HEK293T (cell line): ENCODE results near the gene F8.

Experiments
- CTCF ChIA-PET: fragments of 350-600 bp; formaldehyde crosslinking; extraction: SDS; loops from one replicate; lab custom pipeline; 2021; ENCODE audit warnings: antibody characterized with exemption, inconsistent platforms; lab: Yijun Ruan, JAX
- POLR2A ChIA-PET: fragments of 350-600 bp; formaldehyde crosslinking; extraction: SDS; loops from one replicate; lab custom pipeline; 2020; ENCODE audit warnings: antibody characterized with exemption, inconsistent platforms; lab: Yijun Ruan, JAX
- DNase-seq: peaks from one replicate; pipeline ENCODE4 v3.0.0; 2012; ENCODE audit warnings: mixed read lengths; ENCODE audit errors: extremely low spot score
- ARNT ChIP-seq: fragments of 450-650 bp; IDR thresholded peaks from 2 replicates; pipeline ENCODE4 v1.6.1; 2017; ENCODE audit warnings: mild to moderate bottlenecking
- BHLHE40 ChIP-seq: fragments of 450-650 bp; IDR thresholded peaks from 2 replicates; pipeline ENCODE4 v1.6.1; 2016; ENCODE audit warnings: mild to moderate bottlenecking, moderate library complexity, borderline replicate concordance
- CTBP1 ChIP-seq: fragments of 450-650 bp; IDR thresholded peaks from 2 replicates; pipeline ENCODE4 v1.6.1; 2016; ENCODE audit warnings: borderline replicate concordance
- ELF4 ChIP-seq: fragments of 450-650 bp; IDR thresholded peaks from 2 replicates; pipeline ENCODE4 v1.6.1; 2017; ENCODE audit warnings: antibody characterized with exemption
- FOXA1 ChIP-seq: fragments of 450-650 bp; IDR thresholded peaks from 2 replicates; pipeline ENCODE4 v1.6.1; 2016; ENCODE audit warnings: mild to moderate bottlenecking
- FOXK2 ChIP-seq: fragments of 450-650 bp; IDR thresholded peaks from 2 replicates; pipeline ENCODE4 v1.6.1; 2016; ENCODE audit warnings: mild to moderate bottlenecking
- FOXM1 ChIP-seq: fragments of 450-650 bp; IDR thresholded peaks from 2 replicates; pipeline ENCODE4 v1.6.1; 2017; ENCODE audit warnings: mild to moderate bottlenecking, borderline replicate concordance
- HDGF ChIP-seq: fragments of 450-650 bp; IDR thresholded peaks from 2 replicates; pipeline ENCODE4 v1.6.1; 2017; ENCODE audit warnings: antibody characterized with exemption, borderline replicate concordance
- L3MBTL2 ChIP-seq: fragments of 450-650 bp; conservative IDR thresholded peaks from 2 replicates; pipeline ENCODE4 v1.6.1; 2016; ENCODE audit warnings: mild to moderate bottlenecking
- LEF1 ChIP-seq: fragments of 450-650 bp; IDR thresholded peaks from 2 replicates; pipeline ENCODE4 v1.6.1; 2017; ENCODE audit warnings: mild to moderate bottlenecking, borderline replicate concordance
- NFRKB ChIP-seq: fragments of 450-650 bp; IDR thresholded peaks from 2 replicates; pipeline ENCODE4 v1.6.1; 2016; ENCODE audit warnings: mild to moderate bottlenecking, moderate library complexity
- PKNOX1 ChIP-seq: fragments of 450-650 bp; IDR thresholded peaks from 2 replicates; pipeline ENCODE4 v1.6.1; 2016
- SP1 ChIP-seq: fragments of 450-650 bp; IDR thresholded peaks from 2 replicates; pipeline ENCODE4 v1.6.1; 2017
- SUZ12 ChIP-seq: fragments of 450-650 bp; IDR thresholded peaks from 2 replicates; pipeline ENCODE4 v1.6.1; 2016; ENCODE audit warnings: mild to moderate bottlenecking
- TARDBP ChIP-seq: fragments of 450-650 bp; IDR thresholded peaks from 2 replicates; pipeline ENCODE4 v1.6.1; 2016
- ZNF384 ChIP-seq: fragments of 450-650 bp; IDR thresholded peaks from 2 replicates; pipeline ENCODE4 v1.6.1; 2016

Gene F8

DNA sequence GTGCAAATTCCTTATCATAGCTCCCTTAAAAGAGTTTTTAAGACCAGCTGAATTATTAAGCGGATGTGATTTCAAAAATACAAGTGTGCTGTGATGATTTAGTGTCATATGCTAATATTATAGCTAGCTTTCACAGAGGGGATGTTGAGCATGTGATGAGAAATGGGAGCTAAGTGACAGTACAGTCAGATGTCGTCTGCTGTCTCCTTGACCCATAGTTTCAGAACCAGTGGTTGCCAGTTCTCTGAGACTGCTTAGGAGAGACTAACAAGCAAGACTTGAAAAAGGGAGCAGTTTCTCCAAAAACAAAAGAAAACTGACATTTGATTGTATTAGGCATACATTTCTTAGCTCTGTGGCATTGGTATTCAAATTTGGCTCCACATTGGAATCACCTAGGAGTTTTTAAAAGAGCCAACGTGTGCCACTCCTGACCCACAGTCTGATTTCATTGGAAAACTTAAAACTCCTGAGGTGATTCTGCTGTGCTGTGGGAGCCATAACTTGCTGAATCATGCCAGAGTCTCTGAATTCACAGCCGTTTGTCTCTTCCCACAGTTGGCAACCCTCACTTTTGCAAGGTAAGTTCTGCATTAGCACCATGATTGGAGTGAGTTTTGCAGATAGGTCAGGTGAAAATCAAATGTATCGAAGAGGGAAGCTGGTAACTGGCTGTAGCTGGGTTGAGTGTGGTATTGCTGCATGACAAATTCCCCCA, 24.4 kb upstream of the F8 start:
- ChIA-PET POLR2A (no interaction called here), CTCF (interaction anchor here (0.9 kb wide), 1 partner anchor 10 kb away, joined by 4 read pairs; no protein-coding TSS in a partner anchor)
- TF ChIP-seq SUZ12 (no peak), FOXK2 (no peak)
- no peak for DNase-seq

GRCh38 chrX:155046129-155046810, 23.7 kb upstream of the F8 start:
- DNase-seq: no peak
- ChIA-PET POLR2A (no interaction called here), CTCF (interaction anchor here (0.9 kb wide), 1 partner anchor 11 kb away, joined by 4 read pairs; no protein-coding TSS in a partner anchor)
- TF ChIP-seq ZNF384 (no peak), SUZ12 (no peak), FOXK2 (no peak), CTBP1 (no peak), BHLHE40 (no peak)

DNA sequence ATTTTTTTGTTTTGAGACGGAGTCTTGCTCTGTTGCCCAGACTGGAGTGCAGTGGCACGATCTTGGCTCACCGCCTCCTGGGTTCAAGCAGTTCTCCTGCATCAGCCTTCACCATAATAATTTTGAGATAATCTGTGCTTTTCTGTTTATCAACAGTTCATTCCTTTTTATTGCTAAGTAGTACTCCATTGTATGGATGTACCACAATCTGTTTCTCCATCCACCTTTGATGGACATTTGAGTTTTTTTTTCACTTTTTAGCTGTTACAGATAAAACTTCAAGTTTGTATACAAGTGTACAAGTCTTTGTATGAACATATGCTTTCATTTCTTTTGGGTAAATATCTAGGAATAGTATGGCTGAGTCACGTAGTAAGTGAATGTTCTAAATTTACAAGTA, 13.2 kb upstream of the F8 start:
- POLR2A ChIA-PET: no interaction called here
- DNase-seq: no peak
- CTCF ChIA-PET: no interaction called here
- TF ChIP-seq BHLHE40 (no peak), FOXM1 (no peak), ARNT (no peak), TARDBP (no peak), FOXA1 (no peak), HDGF (no peak), ELF4 (no peak), L3MBTL2 (no peak)

GRCh38 chrX:155031657-155032056, 9.1 kb upstream of the F8 start:
- DNase-seq: no peak
- POLR2A ChIA-PET: no interaction called here
- TF ChIP-seq HDGF: no peak
- TF ChIP-seq TARDBP: no peak
- no peak for TF ChIP-seq FOXM1
- no peak for TF ChIP-seq ELF4
- no peak for TF ChIP-seq ARNT
- CTCF ChIA-PET: no interaction called here

DNA sequence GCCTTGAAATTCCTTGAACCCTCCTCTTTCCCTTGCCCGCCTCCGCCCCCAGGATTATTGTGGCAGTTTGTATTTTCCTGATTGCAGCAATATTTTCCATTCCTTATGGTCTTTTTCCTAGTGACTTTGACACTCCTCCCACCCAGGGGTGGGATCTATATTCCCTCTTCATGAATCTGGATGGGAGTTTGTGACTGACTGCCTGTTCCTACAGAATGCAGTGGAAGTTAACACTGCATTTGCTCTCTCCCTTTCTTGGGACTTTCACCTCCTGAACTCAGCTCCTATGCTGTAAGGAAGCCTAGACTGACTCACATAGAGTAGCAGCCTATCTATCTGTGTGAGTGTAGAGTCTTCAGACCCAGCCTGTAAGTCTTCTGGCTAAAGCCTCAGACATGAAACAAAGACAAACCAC, 6.4 kb upstream of the F8 start:
- TF ChIP-seq ARNT: no peak
- no peak for TF ChIP-seq HDGF
- TF ChIP-seq ZNF384: no peak
- TF ChIP-seq FOXK2: no peak
- TF ChIP-seq L3MBTL2: no peak
- no peak for TF ChIP-seq FOXA1
- no peak for TF ChIP-seq PKNOX1
- no peak for TF ChIP-seq BHLHE40
- TF ChIP-seq SP1: no peak
- no peak for TF ChIP-seq NFRKB
- no peak for TF ChIP-seq CTBP1
- TF ChIP-seq ELF4: no peak
- POLR2A ChIA-PET: interaction anchor here (1.1 kb wide), 1 partner anchor 11 kb away, joined by 3 read pairs; no protein-coding TSS in a partner anchor
- no peak for DNase-seq
- CTCF ChIA-PET: interaction anchor here (1.1 kb wide), 1 partner anchor 28 kb away, joined by 3 read pairs; no protein-coding TSS in a partner anchor

GRCh38 chrX:155028129-155028528, 5.6 kb upstream of the F8 start:
- no peak for TF ChIP-seq SP1
- TF ChIP-seq SUZ12: no peak
- TF ChIP-seq HDGF: no peak
- TF ChIP-seq ARNT: no peak
- no peak for TF ChIP-seq L3MBTL2
- no peak for TF ChIP-seq FOXM1
- TF ChIP-seq TARDBP: no peak
- TF ChIP-seq BHLHE40: no peak
- no peak for TF ChIP-seq FOXA1
- no peak for TF ChIP-seq CTBP1
- TF ChIP-seq FOXK2: no peak
- TF ChIP-seq NFRKB: no peak
- TF ChIP-seq ELF4: no peak
- no peak for TF ChIP-seq ZNF384
- TF ChIP-seq LEF1: no peak
- no peak for TF ChIP-seq PKNOX1
- DNase-seq: no peak
- POLR2A ChIA-PET: interaction anchor here (1.1 kb wide), 1 partner anchor 10 kb away, joined by 3 read pairs; no protein-coding TSS in a partner anchor
- CTCF ChIA-PET: interaction anchor here (0.6 to 1.1 kb wide), 2 partner anchors 25 to 29 kb away, joined by 3 read pairs; no protein-coding TSS in a partner anchor
